ENCODE data around the gene CCNI.
"Not testable (repeated sequence)": the region's sequence is repeated elsewhere in the genome, so short reads cannot be mapped to it uniquely, and the experiment has no call there.

- TF ChIP-seq OVOL2 (CRISPR knock-in tag; IDR thresholded peaks at IDR 0.05; ENCODE audit: borderline replicate concordance); ZBTB43 (CRISPR knock-in tag; IDR thresholded peaks at IDR 0.05); ZNF512 (CRISPR knock-in tag; IDR thresholded peaks at IDR 0.05; ENCODE audit: borderline replicate concordance); MXD4 (CRISPR knock-in tag; IDR thresholded peaks at IDR 0.05; ENCODE audit: borderline replicate concordance); CREB1 (CRISPR knock-in tag; IDR thresholded peaks at IDR 0.05); SP1 (CRISPR knock-in tag; conservative IDR thresholded peaks at IDR 0.05); ETV6 (CRISPR knock-in tag; IDR thresholded peaks at IDR 0.05); ZBTB21 (CRISPR knock-in tag; IDR thresholded peaks at IDR 0.05; ENCODE audit: borderline replicate concordance): not testable (repeated sequence)
- TF ChIP-seq, protein P1, sequence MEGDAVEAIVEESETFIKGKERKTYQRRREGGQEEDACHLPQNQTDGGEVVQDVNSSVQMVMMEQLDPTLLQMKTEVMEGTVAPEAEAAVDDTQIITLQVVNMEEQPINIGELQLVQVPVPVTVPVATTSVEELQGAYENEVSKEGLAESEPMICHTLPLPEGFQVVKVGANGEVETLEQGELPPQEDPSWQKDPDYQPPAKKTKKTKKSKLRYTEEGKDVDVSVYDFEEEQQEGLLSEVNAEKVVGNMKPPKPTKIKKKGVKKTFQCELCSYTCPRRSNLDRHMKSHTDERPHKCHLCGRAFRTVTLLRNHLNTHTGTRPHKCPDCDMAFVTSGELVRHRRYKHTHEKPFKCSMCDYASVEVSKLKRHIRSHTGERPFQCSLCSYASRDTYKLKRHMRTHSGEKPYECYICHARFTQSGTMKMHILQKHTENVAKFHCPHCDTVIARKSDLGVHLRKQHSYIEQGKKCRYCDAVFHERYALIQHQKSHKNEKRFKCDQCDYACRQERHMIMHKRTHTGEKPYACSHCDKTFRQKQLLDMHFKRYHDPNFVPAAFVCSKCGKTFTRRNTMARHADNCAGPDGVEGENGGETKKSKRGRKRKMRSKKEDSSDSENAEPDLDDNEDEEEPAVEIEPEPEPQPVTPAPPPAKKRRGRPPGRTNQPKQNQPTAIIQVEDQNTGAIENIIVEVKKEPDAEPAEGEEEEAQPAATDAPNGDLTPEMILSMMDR (IDR thresholded peaks at IDR 0.05), result not testable (repeated sequence)
- TF ChIP-seq, protein P2, sequence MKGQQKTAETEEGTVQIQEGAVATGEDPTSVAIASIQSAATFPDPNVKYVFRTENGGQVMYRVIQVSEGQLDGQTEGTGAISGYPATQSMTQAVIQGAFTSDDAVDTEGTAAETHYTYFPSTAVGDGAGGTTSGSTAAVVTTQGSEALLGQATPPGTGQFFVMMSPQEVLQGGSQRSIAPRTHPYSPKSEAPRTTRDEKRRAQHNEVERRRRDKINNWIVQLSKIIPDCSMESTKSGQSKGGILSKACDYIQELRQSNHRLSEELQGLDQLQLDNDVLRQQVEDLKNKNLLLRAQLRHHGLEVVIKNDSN (CRISPR knock-in tag; IDR thresholded peaks at IDR 0.05), result not testable (repeated sequence)
- TF ChIP-seq, protein P3, sequence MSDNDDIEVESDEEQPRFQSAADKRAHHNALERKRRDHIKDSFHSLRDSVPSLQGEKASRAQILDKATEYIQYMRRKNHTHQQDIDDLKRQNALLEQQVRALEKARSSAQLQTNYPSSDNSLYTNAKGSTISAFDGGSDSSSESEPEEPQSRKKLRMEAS (CRISPR knock-in tag; IDR thresholded peaks at IDR 0.05), result not testable (repeated sequence)
- TF ChIP-seq, protein P4, sequence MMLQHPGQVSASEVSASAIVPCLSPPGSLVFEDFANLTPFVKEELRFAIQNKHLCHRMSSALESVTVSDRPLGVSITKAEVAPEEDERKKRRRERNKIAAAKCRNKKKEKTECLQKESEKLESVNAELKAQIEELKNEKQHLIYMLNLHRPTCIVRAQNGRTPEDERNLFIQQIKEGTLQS (CRISPR knock-in tag; conservative IDR thresholded peaks at IDR 0.05), result not testable (repeated sequence)
These were observed 38.6 kb downstream of the CCNI start for GRCh38 chr4:77037168-77037567.
